ENCODE data around the gene OR4S1.
"Not testable (repeated sequence)": the region's sequence is repeated elsewhere in the genome, so short reads cannot be mapped to it uniquely, and the experiment has no call there.

OR4S1 gene

GRCh38 chr11:48305923-48306322 is at the start of gene OR4S1:
OR4S1 (plus strand) TSS chr11:48306223; CDS start chr11:48306223, 0 bp downstream.
- no peak for DNase-seq (ENCODE audit: low read depth, low spot score)

GRCh38 chr11:48261600-48261999 is 44.4 kb upstream of the OR4S1 start:
- no peak for DNase-seq (ENCODE audit: low read depth, low spot score)

GRCh38 chr11:48263423-48263911 is 42.6 kb upstream of the OR4S1 start, which contains the start of gene OR4X1:
OR4X1 (plus strand) TSS chr11:48263861; CDS start chr11:48263861, 0 bp downstream.
- no peak for DNase-seq (ENCODE audit: low read depth, low spot score)

GRCh38 chr11:48270621-48271020 is 35.4 kb upstream of the OR4S1 start:
- DNase-seq (ENCODE audit: low read depth, low spot score), result no peak

- no peak for DNase-seq (ENCODE audit: low read depth, low spot score)
These were observed 33.4 kb upstream of the OR4S1 start for GRCh38 chr11:48272606-48273005.

- DNase-seq (ENCODE audit: low read depth, low spot score), result no peak
These were observed 1.9 kb downstream of the OR4S1 start for GRCh38 chr11:48307760-48308386.

- not testable (repeated sequence) for DNase-seq (ENCODE audit: low read depth, low spot score)
These were observed 7.6 kb downstream of the OR4S1 start for GRCh38 chr11:48313590-48313989.

- not testable (repeated sequence) for DNase-seq (ENCODE audit: low read depth, low spot score)
These were observed 13.8 kb downstream of the OR4S1 start for GRCh38 chr11:48319813-48320212.

- not testable (repeated sequence) for DNase-seq (ENCODE audit: low read depth, low spot score)
These were observed 18.6 kb downstream of the OR4S1 start, which contains the start of gene OR4C3 for GRCh38 chr11:48324620-48325019. OR4C3 (plus strand) TSS chr11:48324920; CDS start chr11:48325022, 102 bp downstream.

GRCh38 chr11:48341466-48341865 is 35.4 kb downstream of the OR4S1 start:
- DNase-seq (ENCODE audit: low read depth, low spot score), result no peak

- not testable (repeated sequence) for DNase-seq (ENCODE audit: low read depth, low spot score)
These were observed 36.5 kb downstream of the OR4S1 start for GRCh38 chr11:48342505-48342904.

GRCh38 chr11:48346286-48346685 is 40.3 kb downstream of the OR4S1 start:
- DNase-seq (ENCODE audit: low read depth, low spot score), result not testable (repeated sequence)

- no peak for DNase-seq (ENCODE audit: low read depth, low spot score)
These were observed 48.0 kb downstream of the OR4S1 start for GRCh38 chr11:48354013-48354412.

- no peak for DNase-seq (ENCODE audit: low read depth, low spot score)
These were observed 48.7 kb downstream of the OR4S1 start for GRCh38 chr11:48354677-48355076.
